Peyer's patch (tissue), 4 donors: ENCODE data around the gene AMMECR1L. TPM values are rescaled to one million over a fixed set of nuclear protein-coding genes. Genes with fewer than 3 reads are reported as not detected.
A peak's percentile ranks its signal among the peaks of the same experiment; 100 is the strongest.

Experiments
- DNase-seq, 3 donors: peaks; one replicate each; pipeline ENCODE4 v3.0.0-alpha.2; 2017 to 2019
- H3K27ac ChIP-seq, 4 donors: fragments of 200-600 bp; sonication (generic); one replicate each; pipeline ENCODE4 v1.5.1; 2016 to 2019
- H3K27me3 ChIP-seq, 2 donors: fragments of 200-600 bp; sonication (generic); one replicate each; pipeline ENCODE4 v1.5.1; 2019
- H3K36me3 ChIP-seq, 3 donors: fragments of 200-600 bp; sonication (generic); one replicate each; pipeline ENCODE4 v1.5.1; 2016 to 2019
- H3K4me1 ChIP-seq, 4 donors: fragments of 200-600 bp; sonication (generic); one replicate each; pipeline ENCODE4 v1.5.1; 2016 to 2019
- H3K4me3 ChIP-seq, 4 donors: fragments of 200-600 bp; sonication (generic); 1 replicate in 3 of 4; 2 replicates in 1 of 4; pipeline ENCODE4 v1.5.1; 2016 to 2019; ENCODE audit warnings: mild to moderate bottlenecking in 1 of 4
- H3K9me3 ChIP-seq, 4 donors: fragments of 200-600 bp; sonication (generic); one replicate each; pipeline ENCODE4 v1.5.1; 2016 to 2019; ENCODE audit warnings: mild to moderate bottlenecking in 1 of 4
- CTCF ChIP-seq, 6 experiments: fragments of 450-650 bp in 4 of 6; fragments of 200-600 bp in 2 of 6; sonication (generic) in 1 of 6; IDR thresholded peaks; one replicate each; pipeline ENCODE4 v1.5.1; 2017 to 2019; ENCODE audit warnings: antibody characterized with exemption in 6 of 6, mild to moderate bottlenecking in 3 of 6, moderate library complexity in 1 of 6
- POLR2A ChIP-seq, 2 donors: fragments of 450-650 bp; IDR thresholded peaks; one replicate each; pipeline ENCODE4 v1.5.1; 2017; ENCODE audit warnings: antibody characterized with exemption in 2 of 2, mild to moderate bottlenecking in 2 of 2, moderate library complexity in 2 of 2
- total RNA-seq, 4 donors: library from RNA; depleted of rRNA; stranded (reverse); fragments of >200 nt; gene quantifications; one replicate each; pipeline ENCODE4 v1.1.0, GENCODE V29; 2016

Gene AMMECR1L
- total RNA-seq, 4 donors from 2014 or later: 11.6 to 16.1 (median 13.9) TPM

- TF ChIP-seq POLR2A (IDR thresholded peaks at IDR 0.05) (no peak), CTCF (IDR thresholded peaks at IDR 0.05) (no peak)
- DNase-seq: no peak
- no peak overlapping the region for H3K27ac ChIP-seq
- no peak overlapping the region for H3K4me3 ChIP-seq
- no peaks in the 10 kb centered on the region for H3K9me3 ChIP-seq
- H3K36me3 ChIP-seq: peaks cover 0 to 69% (median 4%) of the 10 kb centered on the region in 3 donors
- no peaks in the 10 kb centered on the region for H3K27me3 ChIP-seq
- H3K4me1 ChIP-seq: no peaks in the 10 kb centered on the region
These were observed 13.4 kb downstream of the AMMECR1L start for GRCh38 chr2:127872354-127872753.

- Histone ChIP-seq H3K27me3 (no peaks in the 10 kb centered on the region), H3K9me3 (no peaks in the 10 kb centered on the region), H3K36me3 (peaks cover 0 to 68% (median 4%) of the 10 kb centered on the region in 3 donors), H3K4me1 (peaks cover 0 to 4% (median 0%) of the 10 kb centered on the region in 4 donors), H3K4me3 (no peak overlapping the region), H3K27ac (no peak overlapping the region)
- TF ChIP-seq POLR2A (IDR thresholded peaks at IDR 0.05) (no peak), CTCF (IDR thresholded peaks at IDR 0.05) (no peak)
- no peak for DNase-seq
These were observed 19.8 kb downstream of the AMMECR1L start for GRCh38 chr2:127865926-127866325.

DNA sequence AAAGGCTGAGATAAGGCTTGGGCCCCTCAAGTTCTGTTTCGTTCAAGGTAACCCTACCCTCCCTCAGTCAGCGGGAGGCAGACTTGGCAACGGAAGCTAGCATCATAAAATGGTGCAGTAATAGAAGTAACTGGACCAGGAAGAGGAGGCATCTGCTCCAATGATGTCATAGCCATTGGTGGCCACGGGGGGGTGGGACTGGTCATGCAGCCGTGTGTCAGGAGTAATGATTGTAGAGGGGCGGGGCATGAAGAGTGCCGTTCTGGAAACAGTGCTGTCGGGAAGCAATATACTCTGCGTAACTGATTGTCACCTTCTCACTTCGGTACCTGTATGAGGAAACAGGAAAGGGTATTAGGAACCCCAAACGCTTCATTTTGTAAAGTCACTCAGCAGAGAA is 20.9 kb downstream of the AMMECR1L start:
- peak in 2 of 3 donors; percentile 84 to 89 for DNase-seq
- peak in 4 of 6 experiments; percentile 7 to 53 (median 46) for TF ChIP-seq CTCF (IDR thresholded peaks at IDR 0.05)
- no peak for TF ChIP-seq POLR2A (IDR thresholded peaks at IDR 0.05)
- Histone ChIP-seq H3K27me3 (no peaks in the 10 kb centered on the region), H3K9me3 (no peaks in the 10 kb centered on the region), H3K4me3 (peak overlapping the region in 1 of 4 donors; percentile 9), H3K36me3 (peaks cover 0 to 58% (median 4%) of the 10 kb centered on the region in 3 donors), H3K4me1 (peaks cover 0 to 4% (median 0%) of the 10 kb centered on the region in 4 donors), H3K27ac (peak overlapping the region in 1 of 4 donors; percentile 38)

DNA sequence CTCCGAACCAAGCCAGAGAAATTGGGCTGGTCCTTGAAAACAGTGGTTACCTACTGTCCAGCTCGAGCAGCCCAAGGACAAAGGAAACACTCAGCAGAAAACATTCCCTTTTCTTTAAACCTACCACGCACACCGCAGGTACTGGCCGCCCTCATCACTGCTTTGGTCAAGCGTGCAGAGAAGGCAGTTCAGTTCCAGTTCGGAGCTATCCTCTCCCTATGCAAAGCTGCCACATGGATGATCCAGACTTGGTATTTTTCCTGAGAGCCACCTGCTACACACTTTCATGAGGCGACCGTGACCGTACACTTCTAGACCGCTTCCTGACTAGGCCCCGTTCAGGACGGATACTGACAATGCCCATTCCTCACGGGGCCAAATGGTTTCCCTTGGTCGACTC is 23.5 kb downstream of the AMMECR1L start:
- no peaks in the 10 kb centered on the region for H3K27me3 ChIP-seq
- H3K4me3 ChIP-seq: no peak overlapping the region
- H3K27ac ChIP-seq: no peak overlapping the region
- no peaks in the 10 kb centered on the region for H3K9me3 ChIP-seq
- DNase-seq: no peak
- peaks cover 0 to 32% (median 0%) of the 10 kb centered on the region in 3 donors for H3K36me3 ChIP-seq
- peaks cover 0 to 13% (median 1%) of the 10 kb centered on the region in 4 donors for H3K4me1 ChIP-seq
- TF ChIP-seq POLR2A (IDR thresholded peaks at IDR 0.05): no peak
- TF ChIP-seq CTCF (IDR thresholded peaks at IDR 0.05): no peak

- Histone ChIP-seq H3K4me3 (no peak overlapping the region), H3K9me3 (no peaks in the 10 kb centered on the region), H3K4me1 (peaks cover 0 to 20% (median 6%) of the 10 kb centered on the region in 4 donors), H3K27me3 (no peaks in the 10 kb centered on the region), H3K27ac (no peak overlapping the region), H3K36me3 (peaks cover 0 to 20% (median 0%) of the 10 kb centered on the region in 3 donors)
- DNase-seq: no peak
- TF ChIP-seq CTCF (IDR thresholded peaks at IDR 0.05) (no peak), POLR2A (IDR thresholded peaks at IDR 0.05) (no peak)
These were observed 25.6 kb downstream of the AMMECR1L start for GRCh38 chr2:127860130-127860529.

GRCh38 chr2:127859712-127860085 is 26.1 kb downstream of the AMMECR1L start:
- H3K4me3 ChIP-seq: no peak overlapping the region
- no peaks in the 10 kb centered on the region for H3K9me3 ChIP-seq
- peaks cover 0 to 17% (median 0%) of the 10 kb centered on the region in 3 donors for H3K36me3 ChIP-seq
- no peaks in the 10 kb centered on the region for H3K27me3 ChIP-seq
- peak; percentile 79 to 92 (median 89) for DNase-seq
- H3K4me1 ChIP-seq: peaks cover 0 to 20% (median 6%) of the 10 kb centered on the region in 4 donors
- H3K27ac ChIP-seq: peak overlapping the region in 1 of 4 donors; percentile 31
- TF ChIP-seq CTCF (IDR thresholded peaks at IDR 0.05) (no peak), POLR2A (IDR thresholded peaks at IDR 0.05) (no peak)
